Measurements from ENCODE around the gene CTDP1.
A peak's percentile ranks its signal among the peaks of the same experiment; 100 is the strongest.

CTDP1 gene, protein sequence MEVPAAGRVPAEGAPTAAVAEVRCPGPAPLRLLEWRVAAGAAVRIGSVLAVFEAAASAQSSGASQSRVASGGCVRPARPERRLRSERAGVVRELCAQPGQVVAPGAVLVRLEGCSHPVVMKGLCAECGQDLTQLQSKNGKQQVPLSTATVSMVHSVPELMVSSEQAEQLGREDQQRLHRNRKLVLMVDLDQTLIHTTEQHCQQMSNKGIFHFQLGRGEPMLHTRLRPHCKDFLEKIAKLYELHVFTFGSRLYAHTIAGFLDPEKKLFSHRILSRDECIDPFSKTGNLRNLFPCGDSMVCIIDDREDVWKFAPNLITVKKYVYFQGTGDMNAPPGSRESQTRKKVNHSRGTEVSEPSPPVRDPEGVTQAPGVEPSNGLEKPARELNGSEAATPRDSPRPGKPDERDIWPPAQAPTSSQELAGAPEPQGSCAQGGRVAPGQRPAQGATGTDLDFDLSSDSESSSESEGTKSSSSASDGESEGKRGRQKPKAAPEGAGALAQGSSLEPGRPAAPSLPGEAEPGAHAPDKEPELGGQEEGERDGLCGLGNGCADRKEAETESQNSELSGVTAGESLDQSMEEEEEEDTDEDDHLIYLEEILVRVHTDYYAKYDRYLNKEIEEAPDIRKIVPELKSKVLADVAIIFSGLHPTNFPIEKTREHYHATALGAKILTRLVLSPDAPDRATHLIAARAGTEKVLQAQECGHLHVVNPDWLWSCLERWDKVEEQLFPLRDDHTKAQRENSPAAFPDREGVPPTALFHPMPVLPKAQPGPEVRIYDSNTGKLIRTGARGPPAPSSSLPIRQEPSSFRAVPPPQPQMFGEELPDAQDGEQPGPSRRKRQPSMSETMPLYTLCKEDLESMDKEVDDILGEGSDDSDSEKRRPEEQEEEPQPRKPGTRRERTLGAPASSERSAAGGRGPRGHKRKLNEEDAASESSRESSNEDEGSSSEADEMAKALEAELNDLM

GRCh38 chr18:79679552-79680099 lies at the start of gene CTDP1:
CTDP1 (plus strand) TSS chr18:79679803; CDS start chr18:79679948, 145 bp downstream.
- DNase-seq = peak; percentile 86

- no peak for DNase-seq
Measured at GRCh38 chr18:79630281-79631095, 49.1 kb upstream of the CTDP1 start.

DNA sequence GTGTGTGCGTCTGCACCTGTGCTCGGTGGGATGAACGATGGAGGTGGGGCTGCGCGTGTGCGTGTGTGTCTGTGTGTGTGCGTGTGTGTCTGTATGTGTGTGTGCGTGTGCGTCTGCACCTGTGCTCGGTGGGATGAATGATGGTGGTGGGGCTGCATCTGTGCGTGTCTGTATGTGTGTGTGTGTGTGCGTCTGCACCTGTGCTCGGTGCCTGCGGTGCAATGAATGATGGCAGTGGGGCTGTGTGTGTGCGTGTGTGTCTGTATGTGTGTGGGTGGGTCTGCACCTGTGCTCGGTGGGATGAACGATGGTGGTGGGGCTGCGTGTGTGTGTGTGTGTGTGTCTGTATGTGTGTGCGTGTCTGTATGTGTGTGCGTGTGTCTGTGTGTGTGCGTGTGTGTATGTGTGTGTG lies 48.5 kb upstream of the CTDP1 start:
- no peak for DNase-seq

- no peak for DNase-seq
Measured at GRCh38 chr18:79631761-79632446, 47.7 kb upstream of the CTDP1 start.

- DNase-seq = no peak
Measured at GRCh38 chr18:79632765-79633164, 46.8 kb upstream of the CTDP1 start.

DNA sequence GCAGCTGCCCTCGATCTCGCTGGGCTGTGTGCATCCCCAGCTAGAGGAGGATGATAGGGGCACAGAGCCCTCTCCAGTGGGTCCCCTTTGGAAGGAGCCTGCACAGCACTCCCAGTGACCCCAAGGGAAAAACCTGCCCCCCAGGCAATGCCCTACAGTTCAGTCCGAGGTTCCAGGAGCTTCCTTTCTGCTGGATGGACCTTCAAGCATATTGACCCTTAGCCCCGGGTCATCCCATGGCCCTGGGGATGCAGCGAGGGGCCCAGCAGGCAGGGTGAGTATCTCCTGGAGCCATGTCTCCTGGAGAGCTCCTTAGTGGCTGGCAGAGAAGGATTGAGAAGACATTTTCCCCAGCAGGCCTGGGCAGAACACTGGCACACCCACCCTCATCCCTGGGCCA lies 45.4 kb upstream of the CTDP1 start:
- DNase-seq = no peak

DNA sequence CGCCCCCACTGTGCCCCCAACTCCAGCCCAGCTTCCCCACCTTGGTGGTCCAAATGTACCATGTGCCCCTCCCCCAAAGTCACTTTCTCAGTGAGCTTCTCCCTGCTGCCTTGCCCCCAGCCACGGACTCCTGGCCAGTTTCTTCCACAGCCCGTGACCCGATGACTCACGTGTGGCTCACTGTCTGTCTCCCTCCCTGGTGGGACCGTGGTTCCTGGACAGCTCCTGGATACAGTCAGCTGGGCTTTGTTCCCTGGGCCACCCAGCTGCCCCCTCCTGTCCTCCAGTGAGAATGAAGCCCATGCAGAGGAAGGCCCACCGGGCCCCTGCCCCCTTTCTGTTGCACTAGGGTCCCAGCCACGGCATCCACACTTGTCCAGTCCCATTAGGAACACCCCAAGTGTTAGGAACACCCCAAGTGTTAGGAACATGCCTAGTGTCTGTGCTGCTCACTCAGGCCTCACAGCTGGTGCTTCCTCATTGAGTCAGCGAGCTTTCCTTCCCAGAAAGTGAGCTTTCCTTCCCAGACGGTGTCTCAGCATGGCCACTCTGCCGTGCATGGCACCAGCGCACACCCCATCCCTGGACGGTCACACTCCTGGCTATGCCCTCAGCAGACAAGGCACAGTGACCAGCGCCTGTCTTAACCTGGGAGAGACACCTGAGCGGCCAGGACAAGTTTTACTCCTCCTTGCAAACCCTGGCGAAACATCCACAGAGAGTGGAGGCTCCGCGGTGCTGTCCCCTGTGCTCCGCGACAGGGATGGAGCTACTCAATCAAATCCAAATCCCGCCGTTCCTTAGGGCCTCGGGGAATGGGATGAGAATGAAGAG lies 44.8 kb upstream of the CTDP1 start:
- no peak for DNase-seq

- no peak for DNase-seq
Measured at GRCh38 chr18:79635427-79635726, 44.2 kb upstream of the CTDP1 start.

GRCh38 chr18:79637181-79637920 lies 42.3 kb upstream of the CTDP1 start:
- DNase-seq = no peak

GRCh38 chr18:79637921-79638909 lies 41.4 kb upstream of the CTDP1 start:
- no peak for DNase-seq

DNA sequence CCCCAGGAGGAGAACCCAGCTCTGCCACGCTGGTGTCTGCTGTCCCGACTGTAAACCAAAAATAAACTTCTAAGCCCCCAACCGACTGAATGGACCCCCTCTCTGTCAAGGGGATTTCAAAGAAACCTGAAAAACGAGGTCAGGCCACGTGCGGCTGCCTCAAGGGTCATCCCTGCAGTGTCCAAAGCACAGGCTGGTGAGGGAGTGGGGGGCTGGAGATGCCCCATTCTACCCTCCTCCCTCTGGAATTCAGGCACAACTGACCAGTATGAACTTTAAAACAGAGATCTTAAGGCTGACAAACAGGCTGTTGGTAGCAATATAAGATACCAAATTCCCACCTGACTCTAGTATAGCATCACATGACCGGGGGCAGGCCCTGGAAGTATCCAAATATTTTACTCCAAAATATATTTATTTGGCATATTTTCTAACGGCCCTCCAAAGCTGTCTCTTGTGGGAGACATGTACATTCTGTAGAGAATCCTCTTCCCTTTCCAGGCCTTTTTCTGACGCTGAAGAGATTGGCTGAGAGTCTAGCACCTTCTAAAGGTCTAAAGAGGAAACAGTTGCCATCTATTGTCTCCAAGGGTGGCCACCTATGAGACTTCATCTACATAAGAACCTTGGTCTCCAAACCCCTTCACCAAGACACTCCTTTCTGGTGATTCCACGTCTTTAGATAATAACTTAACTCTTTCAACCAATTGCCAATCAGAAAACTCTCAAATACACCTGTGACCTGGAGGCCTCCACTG lies 40.4 kb upstream of the CTDP1 start:
- no peak for DNase-seq

DNA sequence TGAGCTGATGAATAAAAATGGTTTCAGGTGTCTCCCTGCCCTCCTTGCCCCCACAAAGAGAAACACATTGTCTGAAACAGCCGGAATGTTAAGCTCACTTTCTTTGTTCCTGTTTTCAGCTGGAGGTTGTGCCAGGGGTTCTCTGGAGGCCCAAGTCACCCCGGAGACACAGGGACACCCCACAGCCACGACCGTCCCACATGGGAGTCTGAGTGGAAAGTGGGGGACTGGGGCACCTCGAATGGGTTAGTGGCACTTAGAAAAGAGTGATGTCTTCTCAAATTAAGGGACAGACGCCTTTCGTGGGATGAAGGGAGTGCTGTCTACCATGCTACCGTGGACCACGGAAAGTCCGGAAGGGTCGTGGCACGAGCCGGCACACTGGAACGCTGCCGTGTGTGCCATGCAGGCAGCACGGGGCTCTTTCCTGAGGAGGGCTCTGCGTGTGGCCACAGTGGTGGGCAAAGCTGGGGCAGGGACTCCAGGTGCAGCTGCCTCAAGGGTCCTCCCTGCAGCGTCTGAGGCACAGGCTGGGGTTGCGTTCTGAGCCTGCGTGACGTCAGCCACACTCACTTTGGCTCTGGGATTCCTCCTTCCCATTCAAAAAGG lies 39.4 kb upstream of the CTDP1 start:
- no peak for DNase-seq

GRCh38 chr18:79640875-79641274 lies 38.7 kb upstream of the CTDP1 start:
- DNase-seq = no peak

GRCh38 chr18:79641722-79642497 lies 37.7 kb upstream of the CTDP1 start:
- DNase-seq = no peak

GRCh38 chr18:79642626-79643025 lies 37.0 kb upstream of the CTDP1 start:
- DNase-seq = no peak

DNA sequence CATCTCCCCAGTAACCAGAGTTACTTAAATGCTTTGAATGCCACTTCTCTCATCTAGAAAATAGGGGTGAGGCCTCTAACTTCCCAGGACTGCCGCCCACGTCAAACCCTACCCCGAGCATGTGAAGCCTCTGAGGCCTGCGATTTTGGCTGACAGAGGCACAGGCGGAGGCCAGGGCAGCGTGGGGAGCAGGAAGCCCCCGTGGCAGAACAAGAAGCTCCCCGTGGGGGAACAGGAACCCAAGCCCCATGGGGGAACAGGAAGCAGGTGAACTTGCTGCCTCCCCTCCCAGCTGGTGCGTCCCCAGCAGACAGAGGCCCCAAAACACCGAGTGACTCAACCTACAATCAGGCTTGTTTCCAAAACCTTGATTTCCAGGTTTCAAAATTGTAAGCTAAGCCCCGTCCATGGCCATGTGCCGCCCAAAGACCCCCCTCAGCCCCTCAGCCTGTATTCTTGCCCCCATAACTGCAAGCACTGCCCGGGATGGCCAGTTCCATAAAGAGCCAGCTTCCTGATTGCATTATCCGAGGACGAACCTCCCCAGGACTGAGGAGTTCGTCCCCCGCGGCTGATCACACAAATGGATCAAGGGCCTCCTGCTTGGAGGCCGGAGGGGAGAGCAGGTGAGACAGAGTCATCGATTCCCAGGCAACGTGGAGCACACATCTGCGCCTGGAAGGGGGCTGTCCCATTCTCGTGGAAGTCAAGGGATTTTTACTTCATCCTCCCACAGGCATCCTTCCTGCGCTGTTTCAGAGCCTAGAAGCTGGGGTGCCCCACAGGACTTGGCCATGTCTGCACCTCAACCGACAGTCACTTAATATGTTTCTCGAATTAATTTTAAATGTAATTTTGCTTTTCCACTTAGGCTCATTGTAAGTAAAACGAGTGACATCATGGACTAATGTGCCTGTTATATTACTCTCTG lies 36.3 kb upstream of the CTDP1 start:
- no peak for DNase-seq
